Left colon (tissue), 2 donors: ENCODE data around the gene RNPEP. TPM values are rescaled to one million over a fixed set of nuclear protein-coding genes. Genes with fewer than 3 reads are reported as not detected.
A peak's percentile ranks its signal among the peaks of the same experiment; 100 is the strongest.

Source experiments
- ATAC-seq: fragments of 200-7000 bp; cut with Tn5 transposase; one replicate; pipeline ENCODE4 v1.9.1; 2020; ENCODE audit warnings: mild to moderate bottlenecking, moderate library complexity
- DNase-seq, 2 donors: peaks; one replicate each; pipeline ENCODE4 v3.0.0-alpha.2; 2020
- intact Hi-C, 2 donors: fragments of 100-400 bp; cut with DNase I in 1 of 2; cut with micrococcal nuclease in 1 of 2; formaldehyde crosslinking; loops; one replicate each; pipeline versions ENCODE4 v1.11.2 to v1.14.0; 2022; cut with DNase I, micrococcal nuclease
- total RNA-seq, 2 donors: library from RNA; stranded (reverse); fragmentation: NEBNext Ultra II Directional; extraction: Animal tissue kit (Norgen Biotek cat#: 25700); gene quantifications; one replicate each; pipeline ENCODE4 v1.2.1, GENCODE V29; 2021
- donor health status: DM: no; HTN: no; CAD: no.
- donor health status: DM: yes; HTN: yes; CAD: no.

Gene RNPEP
- total RNA-seq, 2 donors from 2014 or later = 124 to 139 TPM

GRCh38 chr1:202004711-202005110 lies 22.3 kb downstream of the RNPEP start:
- ATAC-seq = no peak
- DNase-seq = no peak
- intact Hi-C loops = loop anchor here (5.0 kb wide), 2 partner anchors 128 to 133 kb away; no protein-coding TSS in a partner anchor

- no peak for DNase-seq
- intact Hi-C loops = loop anchor here in 1 of 2 donors (5.0 kb wide), 1 partner anchor 131 kb away; no protein-coding TSS in a partner anchor
- no peak for ATAC-seq
These were observed 23.5 kb downstream of the RNPEP start for GRCh38 chr1:202005958-202006357.

- peak; percentile 23 to 59 for DNase-seq
- intact Hi-C loops = loop anchor here in 1 of 2 donors (5.0 kb wide), 1 partner anchor 130 kb away; no protein-coding TSS in a partner anchor
- ATAC-seq = no peak
These were observed 24.9 kb downstream of the RNPEP start for GRCh38 chr1:202007304-202007703.

- DNase-seq = peak; percentile 85 to 93
- intact Hi-C loops = loop anchor here in 1 of 2 donors (5.0 kb wide), 1 partner anchor 129 kb away; no protein-coding TSS in a partner anchor
- peak; percentile 42 for ATAC-seq
These were observed 25.5 kb downstream of the RNPEP start for GRCh38 chr1:202007805-202008489.

GRCh38 chr1:202009326-202010179 lies 27.1 kb downstream of the RNPEP start:
- peak; percentile 76 to 83 for DNase-seq
- ATAC-seq = peak; percentile 34
- intact Hi-C loops = loop anchor here in 1 of 2 donors (5.0 kb wide), 2 partner anchors 108 to 128 kb away; no protein-coding TSS in a partner anchor

GRCh38 chr1:202010180-202011015 lies 27.9 kb downstream of the RNPEP start, which contains the start of gene ELF3:
TSS of gene ELF3 (plus strand) at chr1:202010587. CDS start at chr1:202011137, 550 bp downstream.
- ATAC-seq (peak; percentile 51), DNase-seq (peak; percentile 85 to 96)
- intact Hi-C loops = loop anchor here in 1 of 2 donors (5.0 kb wide), 1 partner anchor 107 kb away; no protein-coding TSS in a partner anchor

GRCh38 chr1:202011994-202012393 lies 29.5 kb downstream of the RNPEP start:
- intact Hi-C loops = loop anchor here in 1 of 2 donors (5.0 kb wide), 1 partner anchor 105 kb away; no protein-coding TSS in a partner anchor
- ATAC-seq (no peak), DNase-seq (peak in 1 of 2 donors; percentile 21)

GRCh38 chr1:202012544-202013478 lies 30.4 kb downstream of the RNPEP start:
- ATAC-seq (peak; percentile 0), DNase-seq (peak in 1 of 2 donors; percentile 33)
- intact Hi-C loops = loop anchor here in 1 of 2 donors (5.0 kb wide), 1 partner anchor 104 kb away; no protein-coding TSS in a partner anchor

GRCh38 chr1:202013603-202014002 lies 31.2 kb downstream of the RNPEP start:
- ATAC-seq (no peak), DNase-seq (peak in 1 of 2 donors; percentile 45)
- intact Hi-C loops = loop anchor here in 1 of 2 donors (5.0 kb wide), 1 partner anchor 104 kb away; no protein-coding TSS in a partner anchor

- no peak for DNase-seq
- intact Hi-C loops = loop anchor here in 1 of 2 donors (5.0 kb wide), 1 partner anchor 103 kb away; no protein-coding TSS in a partner anchor
These were observed 31.6 kb downstream of the RNPEP start for GRCh38 chr1:202014060-202014459.

GRCh38 chr1:202014915-202015661 lies 32.6 kb downstream of the RNPEP start:
- ATAC-seq = no peak
- DNase-seq = peak in 1 of 2 donors; percentile 31
- intact Hi-C loops = loop anchor here in 1 of 2 donors (5.0 kb wide), 1 partner anchor 102 kb away; no protein-coding TSS in a partner anchor

More at GRCh38 chr1:202014060-202014459, 31.6 kb downstream of the RNPEP start:
- ATAC-seq = no peak

- intact Hi-C loops = no loop called here
- no peak for ATAC-seq
- DNase-seq = no peak
These were observed 33.2 kb downstream of the RNPEP start for GRCh38 chr1:202015662-202015937.

GRCh38 chr1:202016022-202016810 lies 33.8 kb downstream of the RNPEP start:
- intact Hi-C loops = no loop called here
- DNase-seq (peak in 1 of 2 donors; percentile 48), ATAC-seq (peak; percentile 0)

- DNase-seq (peak in 1 of 2 donors; percentile 72), ATAC-seq (no peak)
- intact Hi-C loops = no loop called here
These were observed 34.6 kb downstream of the RNPEP start for GRCh38 chr1:202016811-202017748.
